GM21390 (cell line): ENCODE results near the gene CARMIL1.

Experiments
- ATAC-seq: cut with Tn5 transposase; IDR thresholded peaks from one replicate; pipeline ENCODE4 v1.9.1; 2021; ENCODE audit not compliant: unreplicated experiment

CARMIL1 gene

GRCh38 chr6:25306379-25306778, 27.2 kb downstream of the CARMIL1 start:
- ATAC-seq: no peak

DNA sequence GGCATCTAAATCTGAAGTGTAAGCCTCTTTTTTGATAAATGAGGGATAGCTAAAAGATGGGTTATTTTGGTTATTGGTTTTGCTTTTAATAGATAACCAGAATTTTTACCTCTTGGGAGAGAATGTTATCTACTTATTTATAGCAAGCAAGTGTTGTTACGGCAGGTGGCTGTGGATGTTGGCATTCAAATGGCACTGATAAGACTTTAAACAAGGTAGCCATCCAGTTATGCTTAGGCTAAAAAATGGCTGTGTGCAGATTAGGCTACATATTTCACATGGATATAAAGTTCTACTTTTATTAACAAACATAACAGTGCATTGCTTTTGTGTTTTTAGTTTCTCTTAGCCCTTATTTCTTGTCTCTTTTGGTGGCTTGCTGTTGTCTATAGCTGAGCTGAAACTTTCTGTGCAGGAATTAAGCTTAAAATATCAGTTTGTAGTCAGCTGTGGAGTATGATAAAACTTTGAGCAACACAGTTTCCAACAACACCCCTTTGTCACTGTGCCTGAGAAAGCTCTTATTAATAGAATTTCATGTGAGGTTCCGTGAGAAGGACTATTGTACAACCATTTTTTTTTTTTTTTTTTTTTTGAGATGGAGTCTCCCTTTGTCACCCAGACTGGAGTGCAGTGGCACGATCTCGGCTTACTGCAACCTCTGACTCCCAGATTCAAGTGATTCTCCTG, 28.8 kb downstream of the CARMIL1 start:
- no peak for ATAC-seq

DNA sequence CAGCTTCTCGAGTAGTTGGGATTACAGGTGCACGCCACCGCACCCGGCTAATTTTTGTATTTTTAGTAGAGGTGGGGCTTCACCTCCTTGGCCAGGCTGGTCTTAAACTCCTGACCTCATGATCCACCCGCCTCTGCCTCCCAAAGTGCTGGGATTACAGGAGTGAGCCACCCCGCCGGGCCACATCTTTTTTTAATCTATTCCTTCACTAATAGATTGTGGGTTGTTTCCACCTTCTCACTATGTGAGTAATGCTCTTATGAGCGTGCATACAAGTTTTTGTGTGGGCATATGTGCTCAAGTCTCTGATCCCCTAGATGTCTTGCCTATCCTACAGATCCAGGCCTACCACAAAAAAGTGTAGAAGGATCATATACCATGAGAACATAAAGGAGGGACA, 30.7 kb downstream of the CARMIL1 start:
- no peak for ATAC-seq

- ATAC-seq: no peak
Measured at GRCh38 chr6:25311331-25311840, 32.2 kb downstream of the CARMIL1 start.

GRCh38 chr6:25312034-25312620, 33.0 kb downstream of the CARMIL1 start:
- no peak for ATAC-seq

GRCh38 chr6:25312703-25313102, 33.5 kb downstream of the CARMIL1 start:
- ATAC-seq: no peak

DNA sequence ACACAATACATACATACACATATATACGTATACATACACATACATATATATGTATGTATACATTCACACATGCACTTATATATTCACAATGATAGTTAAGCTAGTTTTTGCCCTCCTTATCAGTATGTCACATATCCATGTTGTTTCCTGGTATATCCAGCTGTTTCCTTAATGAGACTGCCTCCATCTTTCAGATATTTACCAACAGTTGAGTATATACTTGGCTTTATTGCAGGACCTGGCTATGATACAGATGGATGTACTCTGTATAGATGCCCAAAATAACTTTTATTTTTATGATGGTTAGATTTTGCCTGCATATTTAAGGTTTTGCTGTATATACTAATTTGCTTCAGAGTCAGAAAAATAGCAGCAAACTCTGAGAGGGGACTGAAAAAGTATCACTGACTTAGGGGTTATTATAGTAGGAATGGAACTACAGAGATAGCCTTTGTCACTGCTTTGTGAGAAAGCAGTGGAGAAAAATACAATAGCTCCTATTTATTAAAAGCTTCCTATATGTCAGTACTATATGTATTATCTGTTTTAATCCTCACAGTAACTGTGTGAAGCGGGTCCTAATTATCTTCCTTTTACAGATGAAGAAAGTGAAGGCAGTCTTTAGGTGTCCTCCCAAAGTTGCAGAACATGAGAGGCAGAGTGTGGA, 35.5 kb downstream of the CARMIL1 start:
- no peak for ATAC-seq

DNA sequence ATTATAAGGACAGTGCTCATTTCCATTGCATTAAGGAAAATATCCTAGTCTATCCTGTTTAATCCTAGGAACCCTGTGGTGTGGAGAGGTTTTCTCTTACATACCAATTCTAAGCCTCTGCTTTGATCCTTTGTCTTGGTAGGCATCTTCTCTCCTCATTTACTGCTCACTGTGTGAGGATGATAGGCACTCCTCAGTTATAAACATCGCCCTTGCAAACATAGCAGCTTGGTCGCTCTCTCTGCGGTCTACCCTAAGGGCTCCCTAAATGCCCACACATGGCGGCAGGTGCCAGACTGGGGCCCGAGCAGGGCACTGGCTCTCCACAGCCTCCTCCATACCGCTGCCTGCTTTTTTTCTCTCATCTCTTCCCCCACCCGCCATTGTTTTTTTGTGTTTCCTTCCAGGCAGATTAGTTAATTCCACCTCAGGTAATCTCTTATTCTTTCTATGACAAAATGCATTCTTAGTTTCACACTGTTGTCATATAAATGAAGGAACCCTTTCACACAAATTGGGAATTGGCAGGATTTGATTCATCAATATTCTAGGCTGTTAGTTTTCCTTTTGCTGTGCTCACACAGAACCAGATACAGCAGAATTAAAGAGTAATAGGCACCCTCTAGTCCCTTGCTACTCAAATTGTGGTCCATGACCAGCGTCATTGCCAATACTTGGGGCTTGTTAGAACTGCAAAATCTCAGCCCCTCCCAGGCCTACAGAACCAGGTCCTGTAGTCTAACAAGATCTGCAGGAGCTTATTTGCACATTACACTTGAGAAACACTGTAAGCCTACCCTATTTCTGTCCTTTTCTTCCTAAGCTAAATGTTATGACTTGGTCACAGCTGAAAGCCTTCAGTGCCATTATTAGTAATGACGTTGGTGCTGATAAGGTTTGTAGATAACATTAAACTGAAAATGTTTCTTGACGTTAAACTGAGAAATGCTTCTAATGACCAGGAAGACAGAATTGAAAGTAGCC, 36.3 kb downstream of the CARMIL1 start:
- ATAC-seq: no peak

DNA sequence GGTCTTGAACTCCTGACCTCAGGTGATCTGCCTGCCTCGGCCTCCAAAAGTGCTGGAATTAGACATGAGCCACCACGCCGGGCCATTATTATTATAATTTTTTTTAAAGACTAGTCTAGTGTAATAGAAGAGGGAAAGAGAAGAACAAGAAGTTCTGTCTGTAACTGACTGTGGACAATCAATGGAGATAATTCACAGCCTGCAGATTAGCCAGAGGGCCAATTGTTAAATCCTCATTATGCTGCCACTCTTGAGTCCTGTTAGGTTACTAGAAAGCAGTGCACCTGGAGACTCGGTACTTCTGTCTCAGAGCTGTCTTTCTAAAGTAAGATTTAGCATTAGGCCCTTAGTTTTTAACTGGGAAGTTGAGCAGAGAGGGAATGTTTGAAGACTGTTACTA, 37.5 kb downstream of the CARMIL1 start:
- ATAC-seq: no peak

- ATAC-seq: no peak
Measured at GRCh38 chr6:25318589-25318988, 39.4 kb downstream of the CARMIL1 start.

DNA sequence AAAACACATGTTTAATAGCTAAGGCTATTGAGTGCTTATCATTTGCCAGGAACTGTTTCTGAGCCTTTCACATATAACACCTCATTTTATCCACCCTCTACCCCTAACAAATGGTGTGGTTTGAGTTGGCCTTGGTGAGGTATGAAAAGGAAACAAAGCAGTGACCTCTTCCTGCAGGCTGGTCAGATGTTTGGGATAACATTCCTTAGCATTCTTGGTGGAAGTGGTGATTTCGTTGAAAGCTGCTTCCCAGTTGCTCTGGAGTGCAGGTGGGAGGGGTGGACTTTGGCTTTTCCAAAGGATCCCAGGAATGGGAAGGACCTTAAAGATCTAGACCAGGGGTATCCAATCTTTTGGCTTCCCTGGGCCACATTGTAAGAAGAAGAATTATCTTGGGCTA, 41.3 kb downstream of the CARMIL1 start:
- no peak for ATAC-seq

DNA sequence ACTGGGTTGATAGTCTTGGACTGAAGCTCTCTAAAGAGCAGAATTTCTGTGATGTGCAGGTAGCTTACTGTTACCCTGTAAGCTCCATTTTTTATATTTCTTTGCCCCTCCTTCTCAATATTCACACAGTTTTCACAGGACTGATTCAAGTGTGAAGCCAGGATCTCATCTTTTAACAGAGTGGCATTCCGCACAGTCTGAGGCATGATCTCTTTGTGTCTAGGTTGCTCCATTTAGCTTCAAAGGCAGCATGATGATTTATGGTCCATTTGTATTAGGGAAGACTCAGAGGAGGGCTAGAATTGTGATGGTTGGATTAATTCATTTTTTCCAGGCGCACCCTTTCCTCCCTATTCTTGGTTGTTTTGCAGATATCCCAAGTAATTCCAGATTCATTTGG, 43.5 kb downstream of the CARMIL1 start:
- ATAC-seq: no peak

DNA sequence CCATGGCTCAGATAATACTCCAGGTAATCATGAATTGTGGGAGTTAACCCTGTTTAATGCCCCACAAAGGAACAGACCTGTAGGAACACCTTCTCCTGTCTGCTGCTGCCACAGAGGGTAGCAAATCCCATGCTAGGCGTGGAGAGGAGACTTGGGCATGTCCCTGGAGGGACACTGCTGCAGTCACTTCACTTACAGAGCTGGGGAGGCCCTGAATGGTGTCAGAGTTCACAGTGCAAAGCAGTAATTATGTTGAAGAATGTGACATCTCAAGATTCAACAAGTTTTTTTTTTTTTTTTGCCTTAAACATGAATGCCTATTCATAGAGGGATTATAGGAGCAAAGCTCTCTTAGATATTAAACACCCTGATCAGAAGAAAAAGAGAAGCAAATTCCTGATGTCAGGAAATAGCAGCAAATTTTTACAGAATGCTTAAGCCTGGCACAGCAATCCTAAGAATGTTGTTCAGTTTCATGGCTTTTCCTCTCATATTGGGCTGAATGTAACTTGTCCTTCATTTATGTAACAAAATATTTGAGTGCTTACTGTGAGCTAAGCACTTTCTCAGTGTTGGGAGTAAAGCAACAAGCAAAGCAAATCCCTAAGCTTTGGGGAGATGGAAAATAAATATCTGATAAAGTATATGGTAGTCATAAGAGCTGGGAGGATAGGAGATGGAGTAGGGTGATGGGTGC, 45.0 kb downstream of the CARMIL1 start:
- ATAC-seq: no peak

- ATAC-seq: no peak
Measured at GRCh38 chr6:25326126-25326525, 47.0 kb downstream of the CARMIL1 start.

GRCh38 chr6:25326960-25327359, 47.8 kb downstream of the CARMIL1 start:
- no peak for ATAC-seq

DNA sequence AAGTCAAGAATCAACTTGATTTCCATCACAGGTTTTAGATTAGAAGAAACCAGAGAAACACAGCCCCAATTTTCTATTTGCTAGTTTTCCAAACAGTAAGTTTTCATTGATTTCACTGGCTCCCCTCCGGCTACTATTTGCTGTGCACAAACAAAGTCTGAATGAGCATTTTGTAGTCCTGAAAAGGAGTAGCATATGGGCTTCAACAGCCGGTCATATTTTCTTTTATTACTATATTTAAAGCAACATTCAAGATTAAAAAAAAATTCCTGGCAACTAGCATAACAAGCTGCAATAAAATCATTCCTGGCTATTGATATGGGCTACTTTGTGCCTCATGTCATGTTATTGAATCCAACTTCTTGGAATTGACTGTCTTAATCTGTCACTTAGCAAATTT, 48.3 kb downstream of the CARMIL1 start:
- ATAC-seq: no peak

- ATAC-seq: no peak
Measured at GRCh38 chr6:25329161-25329817, 50.1 kb downstream of the CARMIL1 start.

DNA sequence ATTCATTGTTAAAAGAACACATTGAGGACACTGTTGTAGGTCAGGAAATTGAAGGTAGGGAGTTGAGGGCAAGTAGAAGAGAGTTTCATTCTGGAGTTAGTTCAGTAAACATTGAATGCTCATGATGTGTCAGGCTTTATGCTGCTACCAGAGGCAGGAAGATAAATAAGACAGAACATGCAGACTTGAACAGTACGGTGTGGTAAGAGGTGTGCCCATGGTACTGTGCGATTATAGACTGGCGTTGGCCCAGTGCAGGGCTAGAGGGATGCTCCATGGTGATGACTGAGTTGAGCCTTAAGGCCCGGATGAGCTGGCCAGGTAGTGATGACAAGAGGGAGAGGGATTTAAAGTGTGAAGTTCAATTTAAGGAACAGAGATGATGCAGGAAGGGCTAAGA, 50.8 kb downstream of the CARMIL1 start:
- no peak for ATAC-seq

- ATAC-seq: no peak
Measured at GRCh38 chr6:25330796-25331685, 51.9 kb downstream of the CARMIL1 start.
